Measurements from ENCODE around the gene TMEM89. TPM values are rescaled to one million over a fixed set of nuclear protein-coding genes. Genes with fewer than 3 reads are reported as not detected.

Gene TMEM89
- total RNA-seq, 2 donors from 2014 or later: 1.9 TPM; not detected in 1

GRCh38 chr3:48637305-48637704 lies 15.7 kb upstream of the TMEM89 start:
- H3K36me3 ChIP-seq: peaks cover 0 to under 1% of the 10 kb centered on the region in 2 donors
- H3K9me3 ChIP-seq: no peaks in the 10 kb centered on the region

GRCh38 chr3:48636149-48636655 lies 14.6 kb upstream of the TMEM89 start:
- TF ChIP-seq POLR2A (IDR thresholded peaks at IDR 0.05) (no peak), POLR2AphosphoS5 (IDR thresholded peaks at IDR 0.05) (no peak)
- TF ChIP-seq, protein P1, sequence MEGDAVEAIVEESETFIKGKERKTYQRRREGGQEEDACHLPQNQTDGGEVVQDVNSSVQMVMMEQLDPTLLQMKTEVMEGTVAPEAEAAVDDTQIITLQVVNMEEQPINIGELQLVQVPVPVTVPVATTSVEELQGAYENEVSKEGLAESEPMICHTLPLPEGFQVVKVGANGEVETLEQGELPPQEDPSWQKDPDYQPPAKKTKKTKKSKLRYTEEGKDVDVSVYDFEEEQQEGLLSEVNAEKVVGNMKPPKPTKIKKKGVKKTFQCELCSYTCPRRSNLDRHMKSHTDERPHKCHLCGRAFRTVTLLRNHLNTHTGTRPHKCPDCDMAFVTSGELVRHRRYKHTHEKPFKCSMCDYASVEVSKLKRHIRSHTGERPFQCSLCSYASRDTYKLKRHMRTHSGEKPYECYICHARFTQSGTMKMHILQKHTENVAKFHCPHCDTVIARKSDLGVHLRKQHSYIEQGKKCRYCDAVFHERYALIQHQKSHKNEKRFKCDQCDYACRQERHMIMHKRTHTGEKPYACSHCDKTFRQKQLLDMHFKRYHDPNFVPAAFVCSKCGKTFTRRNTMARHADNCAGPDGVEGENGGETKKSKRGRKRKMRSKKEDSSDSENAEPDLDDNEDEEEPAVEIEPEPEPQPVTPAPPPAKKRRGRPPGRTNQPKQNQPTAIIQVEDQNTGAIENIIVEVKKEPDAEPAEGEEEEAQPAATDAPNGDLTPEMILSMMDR (IDR thresholded peaks at IDR 0.05): no peak
- intact Hi-C loops (cut with DNase I): no loop called here
- H3K27ac ChIP-seq: peak overlapping the region; percentile 73 to 77

More at GRCh38 chr3:48637305-48637704, 15.7 kb upstream of the TMEM89 start:
- H3K27ac ChIP-seq: no peak overlapping the region
- DNase-seq (ENCODE audit: low spot score): no peak
- intact Hi-C loops (cut with DNase I): no loop called here
- H3K27me3 ChIP-seq (replicated peaks; ENCODE audit: insufficient read depth): no peaks in the 10 kb centered on the region
- no peak overlapping the region for H3K4me3 ChIP-seq
- peaks cover 12% of the 10 kb centered on the region for H3K4me1 ChIP-seq (replicated peaks)
- TF ChIP-seq, protein P1 (IDR thresholded peaks at IDR 0.05): no peak
- TF ChIP-seq POLR2AphosphoS5 (IDR thresholded peaks at IDR 0.05) (no peak), POLR2A (IDR thresholded peaks at IDR 0.05) (no peak)
- 72% methylated on average over 6 of the region's 6 CpGs for WGBS

DNA sequence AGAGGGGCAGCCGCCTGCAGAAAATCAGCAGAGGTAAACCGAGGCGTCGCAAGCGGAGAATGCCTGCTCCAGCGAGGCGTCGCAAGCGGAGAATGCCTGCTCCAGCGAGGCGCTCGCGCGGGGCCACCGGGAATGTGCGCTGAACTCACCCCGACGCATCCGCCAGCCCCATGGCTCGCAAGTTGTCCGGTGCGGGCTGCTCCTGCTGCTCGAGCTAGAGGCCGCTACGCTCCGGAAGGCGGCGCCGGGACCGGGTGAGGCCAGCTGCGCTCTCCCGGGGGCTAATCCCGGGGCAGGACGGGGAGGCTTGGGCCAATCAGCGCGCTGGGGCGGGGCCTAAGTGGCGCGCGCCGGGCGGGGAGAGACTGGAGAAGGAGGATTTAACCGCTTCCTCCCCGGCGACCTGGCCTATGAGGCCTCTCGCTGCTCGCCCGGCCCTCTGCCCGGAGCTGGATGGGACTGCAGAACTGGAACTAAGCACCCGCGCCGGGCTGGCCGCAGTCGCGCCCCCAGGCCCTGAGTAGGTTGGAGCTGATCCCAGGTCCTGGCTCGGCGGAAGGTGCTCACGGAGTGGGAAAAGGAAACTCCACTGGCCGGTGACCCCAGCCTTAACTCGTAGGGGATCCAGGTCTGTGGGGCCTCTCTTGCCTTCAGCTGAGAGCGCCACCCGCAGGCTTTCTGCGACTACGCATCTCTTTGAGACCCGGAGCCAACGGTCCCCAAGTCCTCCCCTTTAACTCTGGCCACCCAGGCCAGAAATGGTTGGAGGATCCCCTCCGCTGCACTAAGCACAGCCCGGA lies 13.9 kb upstream of the TMEM89 start, which contains the start of gene SLC26A6:
TSS of gene SLC26A6 (minus strand) at position 240 of the 800 bp plus-strand sequence. CDS start at position 172, 68 bp downstream.
- Histone ChIP-seq H3K4me3 (peak within 1 kb of the TSS; percentile 89 to 90), H3K36me3 (peaks cover 0 to 5% of the 10 kb centered on the region in 2 donors), H3K4me1 (replicated peaks) (peaks cover 12% of the 10 kb centered on the region), H3K27ac (peak within 1 kb of the TSS; percentile 73 to 77), H3K9me3 (no peaks in the 10 kb centered on the region), H3K27me3 (replicated peaks; ENCODE audit: insufficient read depth) (no peaks in the 10 kb centered on the region)
- 0% methylated on average over 24 of the region's 68 CpGs for WGBS
- peak; percentile 96 for DNase-seq (ENCODE audit: low spot score)
- intact Hi-C loops (cut with DNase I): no loop called here
- TF ChIP-seq POLR2AphosphoS5 (IDR thresholded peaks at IDR 0.05): peak; percentile 96
- TF ChIP-seq, protein P1 (IDR thresholded peaks at IDR 0.05): peak; percentile 22 to 73 (median 46)
- peak; percentile 66 for TF ChIP-seq POLR2A (IDR thresholded peaks at IDR 0.05)

More at GRCh38 chr3:48636149-48636655, 14.6 kb upstream of the TMEM89 start:
- Histone ChIP-seq H3K36me3 (peaks cover 0 to 5% of the 10 kb centered on the region in 2 donors), H3K4me3 (peak overlapping the region; percentile 89 to 90), H3K27me3 (replicated peaks; ENCODE audit: insufficient read depth) (no peaks in the 10 kb centered on the region), H3K4me1 (replicated peaks) (peaks cover 12% of the 10 kb centered on the region), H3K9me3 (no peaks in the 10 kb centered on the region)
- no peak for DNase-seq (ENCODE audit: low spot score)
- 59% methylated on average over 10 of the region's 10 CpGs for WGBS

DNA sequence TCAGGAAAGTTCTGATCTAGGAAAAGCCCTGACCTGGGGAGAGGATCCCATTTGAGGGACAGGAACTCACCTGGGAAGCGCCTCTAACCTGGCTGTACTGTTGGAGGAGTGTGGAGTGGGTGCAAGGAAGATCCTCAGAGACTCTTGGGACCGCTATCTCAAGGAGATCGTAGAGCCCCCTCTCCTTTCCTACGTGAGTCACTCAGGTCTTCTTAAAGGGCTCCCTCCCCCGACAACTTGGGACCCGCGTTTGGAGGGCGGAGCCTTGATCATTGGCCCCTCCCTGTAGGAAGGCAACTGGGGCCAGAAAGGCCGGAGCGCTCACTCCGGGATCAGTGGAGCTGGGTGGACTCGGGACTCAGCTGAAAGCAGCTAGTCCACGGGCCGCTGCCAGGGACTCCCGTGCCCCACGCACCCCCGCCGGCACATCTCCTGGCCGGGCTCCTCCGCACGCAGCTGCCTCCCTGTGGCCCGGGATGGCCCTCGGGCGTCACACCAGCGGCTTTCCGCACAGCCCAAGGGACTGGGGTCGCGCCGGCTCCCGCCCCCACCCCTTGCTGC lies 13.2 kb upstream of the TMEM89 start:
- WGBS: 7% methylated on average over 15 of the region's 30 CpGs
- TF ChIP-seq POLR2AphosphoS5 (IDR thresholded peaks at IDR 0.05) (no peak), POLR2A (IDR thresholded peaks at IDR 0.05) (no peak)
- TF ChIP-seq, protein P1 (IDR thresholded peaks at IDR 0.05): no peak
- H3K4me3 ChIP-seq: peak overlapping the region; percentile 89 to 90
- H3K27ac ChIP-seq: peak overlapping the region; percentile 73 to 76
- no peaks in the 10 kb centered on the region for H3K27me3 ChIP-seq (replicated peaks; ENCODE audit: insufficient read depth)
- no peaks in the 10 kb centered on the region for H3K9me3 ChIP-seq
- intact Hi-C loops (cut with DNase I): no loop called here
- H3K36me3 ChIP-seq: peaks cover 0 to 5% of the 10 kb centered on the region in 2 donors
- DNase-seq (ENCODE audit: low spot score): peak; percentile 24
- H3K4me1 ChIP-seq (replicated peaks): peaks cover 12% of the 10 kb centered on the region
